HepG2 (cell line): ENCODE results near the gene HDLBP. TPM values are rescaled to one million over a fixed set of nuclear protein-coding genes. Genes with fewer than 3 reads are reported as not detected.

Source experiments
- HNRNPK ChIP-seq: fragments of 200-400 bp; formaldehyde crosslinking; IDR thresholded peaks from 2 replicates; pipeline ENCODE4 v1.6.1; 2018; ENCODE audit warnings: low read length, low read depth, moderate library complexity, mild to moderate bottlenecking; ENCODE audit not compliant: poor library complexity, severe bottlenecking
- KLF11 ChIP-seq: IDR thresholded peaks from 2 replicates; pipeline ENCODE4 v1.6.1; 2016; ENCODE audit warnings: missing compliant biosample characterization
- MNT ChIP-seq: fragments of 450-650 bp; IDR thresholded peaks from 2 replicates; pipeline ENCODE4 v1.6.1; 2016
- MYC ChIP-seq: sonication (generic); formaldehyde crosslinking; IDR thresholded peaks from 2 replicates; pipeline ENCODE4 v1.9.0; 2021; ENCODE audit warnings: missing genetic modification reagents, borderline replicate concordance
- PHF8 ChIP-seq: sonication (generic); formaldehyde crosslinking; IDR thresholded peaks from 2 replicates; pipeline ENCODE4 v1.5.0; 2020; ENCODE audit warnings: missing genetic modification reagents
- RERE ChIP-seq: IDR thresholded peaks from 2 replicates; pipeline ENCODE4 v1.6.1; 2016; ENCODE audit warnings: low read depth, missing genetic modification reagents, missing compliant biosample characterization
- SUZ12 ChIP-seq: fragments of 150-350 bp; IDR thresholded peaks from 2 replicates; pipeline ENCODE4 v1.6.1; 2014; ENCODE audit warnings: low read depth, low read length
- TAF1 ChIP-seq: sonication (generic); formaldehyde crosslinking; IDR thresholded peaks from 2 replicates; pipeline ENCODE4 v1.4.0; 2020; ENCODE audit warnings: missing genetic modification reagents
- TCF7L2 ChIP-seq: IDR thresholded peaks from 2 replicates; pipeline ENCODE4 v1.6.1; 2011; ENCODE audit warnings: mild to moderate bottlenecking, low read depth, low read length, moderate library complexity
- ZBTB39 ChIP-seq: sonication (generic); formaldehyde crosslinking; IDR thresholded peaks from 2 replicates; pipeline ENCODE4 v1.5.0; 2020; ENCODE audit warnings: missing genetic modification reagents
- ZFP1 ChIP-seq: IDR thresholded peaks from 2 replicates; pipeline ENCODE4 v1.6.1; 2016
- ZFX ChIP-seq: sonication (generic); formaldehyde crosslinking; IDR thresholded peaks from 2 replicates; pipeline ENCODE4 v1.4.0; 2020; ENCODE audit warnings: mild to moderate bottlenecking, low read depth, missing genetic modification reagents, moderate library complexity
- ZGPAT ChIP-seq: IDR thresholded peaks from 2 replicates; pipeline ENCODE4 v1.6.1; 2016; ENCODE audit warnings: mild to moderate bottlenecking
- ZNF260 ChIP-seq: sonication (generic); formaldehyde crosslinking; IDR thresholded peaks from 2 replicates; pipeline ENCODE4 v1.4.0; 2020; ENCODE audit warnings: missing genetic modification reagents, low read depth, mild to moderate bottlenecking, borderline replicate concordance
- ZNF776 ChIP-seq: sonication (generic); formaldehyde crosslinking; IDR thresholded peaks from 2 replicates; pipeline ENCODE4 v1.4.0; 2020; ENCODE audit warnings: mild to moderate bottlenecking, missing genetic modification reagents
- ZUFSP ChIP-seq: sonication (generic); formaldehyde crosslinking; IDR thresholded peaks from 2 replicates; pipeline ENCODE4 v1.9.0; 2021; ENCODE audit warnings: missing genetic modification reagents, mild to moderate bottlenecking, borderline replicate concordance
- polyA plus RNA-seq, 8 experiments: library from polyadenylated mRNA; depleted of rRNA in 3 of 8; stranded (reverse) in 7 of 8; unstranded in 1 of 8; fragments of >200 nt; fragmentation: Illumina TruSeq in 4 of 8; extraction: Trizol in 4 of 8; gene quantifications; 2 replicates each; pipeline versions ENCODE4 v1.2.1 to v1.2.3, GENCODE V29; 2011 to 2016; ENCODE audit warnings: low read depth in 4 of 8, missing spikeins in 1 of 8, mixed read lengths in 1 of 8; ENCODE audit not compliant: insufficient read depth in 1 of 8
- total RNA-seq, 5 experiments: library from RNA; depleted of rRNA; stranded (reverse); fragments of >200 nt; fragmentation: Illumina TruSeq; extraction: Trizol; gene quantifications; 2 replicates each; pipeline ENCODE4 v1.2.3, GENCODE V29; 2016; ENCODE audit warnings: low read depth in 1 of 5

The HDLBP gene
- total and polyA plus RNA-seq, 2 of the 13 experiments (the other 11 are each of a cell fraction or from before 2014, with no cell fraction given): 464 to 707 TPM

GRCh38 chr2:241350878-241351639 lies 35.6 kb upstream of the HDLBP start (continued):
- TF ChIP-seq HNRNPK (no peak), ZFX (CRISPR knock-in tag) (no peak; the same call in 1 of the 2 replicates), SUZ12 (no peak), RERE (CRISPR knock-in tag) (0 out of 2 replicates have a peak, but pooled peaks have one; percentile 12), PHF8 (CRISPR knock-in tag) (no peak), ZFP1 (peak; percentile 59; the same call in 1 of the 2 replicates), MNT (peak; percentile 54; the same call in 1 of the 2 replicates), TCF7L2 (no peak), ZGPAT (CRISPR knock-in tag) (peak; percentile 45; the same call in 1 of the 2 replicates), TAF1 (no peak), ZBTB39 (no peak), ZNF776 (CRISPR knock-in tag) (no peak), KLF11 (CRISPR knock-in tag) (no peak; the same call in 1 of the 2 replicates), MYC (CRISPR knock-in tag) (no peak; the same call in 1 of the 2 replicates), ZUFSP (CRISPR knock-in tag) (no peak), ZNF260 (CRISPR knock-in tag) (no peak)
